HCT116 (cell line): Measurements from ENCODE around the gene ANKRD33. TPM values are rescaled to one million over a fixed set of nuclear protein-coding genes. Genes with fewer than 3 reads are reported as not detected.

Experiments used
- ATAC-seq: fragments of 200-7000 bp; cut with Tn5 transposase; 2 replicates; pipeline ENCODE4 v1.9.1; 2020; ENCODE audit warnings: mild to moderate bottlenecking, moderate library complexity
- BruUV-seq: library from RNA; stranded (reverse); fragments of 400-500 nt; replicated peaks from 2 replicates; lab custom pipeline; 2021; lab: Mats Ljungman, UMichigan
- CTCF ChIA-PET: fragments of 300-600 bp; sonication (Branson Sonifier 250); formaldehyde crosslinking; loops from one replicate; lab custom pipeline; 2021; ENCODE audit warnings: antibody characterized with exemption; lab: Charles Lee
- POLR2A ChIA-PET: fragments of 300-600, 350-600 bp; sonication (Branson Sonifier 250); formaldehyde crosslinking; loops from one replicate; lab custom pipeline; 2021; ENCODE audit warnings: antibody characterized with exemption; lab: Charles Lee
- RAD21 ChIA-PET, 2 experiments: fragments of 300-600 bp; sonication (Branson Sonifier 250); formaldehyde crosslinking; loops; one replicate each; lab custom pipeline; 2023; ENCODE audit warnings: low total read pairs in 2 of 2; ENCODE audit not compliant: uncharacterized antibody in 2 of 2, unreplicated experiment in 2 of 2, low non-redundant PET in 1 of 2; lab: Charles Lee
- DNase-seq: peaks from one replicate; pipeline ENCODE4 v3.0.0-alpha.2; 2010; ENCODE audit warnings: low read depth, low spot score
- H2AFZ ChIP-seq: fragments of 200-600 bp; shearing (Covaris generic), sonication (generic); 2 replicates; pipeline ENCODE4 v1.6.1; 2017; ENCODE audit warnings: low read depth, mixed run types, mixed read lengths, antibody characterized with exemption, low read length; ENCODE audit not compliant: poor library complexity, severe bottlenecking
- H3K27ac ChIP-seq: 2 replicates; pipeline ENCODE4 v1.5.1; 2012; ENCODE audit warnings: low read depth, low read length
- H3K27me3 ChIP-seq: fragments of 200-600 bp; sonication (generic); 2 replicates; pipeline ENCODE4 v1.6.1; 2016; ENCODE audit warnings: mixed run types, low read length, mixed read lengths; ENCODE audit not compliant: insufficient read depth
- H3K36me3 ChIP-seq, 2 experiments: fragments of 200-500 bp in 1 of 2; fragments of 200-600 bp in 1 of 2; sonication (Bioruptor generic) in 1 of 2; sonication (generic) in 1 of 2; 2 replicates each; pipeline versions ENCODE4 v1.5.1 to v1.6.1; 2014 to 2016; ENCODE audit warnings: low read length in 2 of 2, inconsistent platforms in 1 of 2, mixed read lengths in 1 of 2, mixed run types in 1 of 2; ENCODE audit not compliant: insufficient read depth in 2 of 2, control insufficient read depth in 1 of 2
- H3K4me1 ChIP-seq, 2 experiments: fragments of 200-600 bp in 1 of 2; sonication (generic) in 1 of 2; 2 replicates each; pipeline versions ENCODE4 v1.5.1 to v1.6.1; 2012 to 2017; ENCODE audit warnings: low read length in 2 of 2, inconsistent platforms in 1 of 2, mild to moderate bottlenecking in 1 of 2, mixed read lengths in 1 of 2, mixed run types in 1 of 2, moderate library complexity in 1 of 2; ENCODE audit not compliant: insufficient read depth in 2 of 2, control insufficient read depth in 1 of 2
- H3K4me2 ChIP-seq: fragments of 200-600 bp; sonication (generic); 2 replicates; pipeline ENCODE4 v1.6.1; 2017; ENCODE audit warnings: mixed run types, low read length, mixed read lengths
- H3K4me3 ChIP-seq, 2 experiments: fragments of 200-600 bp in 1 of 2; sonication (generic) in 1 of 2; replicated peaks in 1 of 2; 2 replicates each; pipeline ENCODE4 v1.5.1; 2011 to 2016; ENCODE audit warnings: low read length in 2 of 2, control low read depth in 1 of 2, low read depth in 1 of 2, mild to moderate bottlenecking in 1 of 2, mixed read lengths in 1 of 2, mixed run types in 1 of 2
- H3K79me2 ChIP-seq: fragments of 200-600 bp; sonication (generic); 2 replicates; pipeline ENCODE4 v1.6.1; 2017; ENCODE audit warnings: mild to moderate bottlenecking, mixed run types, low read length, moderate library complexity, mixed read lengths; ENCODE audit not compliant: insufficient read depth
- H3K9ac ChIP-seq: fragments of 200-600 bp; sonication (generic); 2 replicates; pipeline ENCODE4 v1.6.1; 2016; ENCODE audit warnings: low read length, mixed read lengths
- H3K9me2 ChIP-seq: fragments of 200-600 bp; sonication (generic), shearing (Covaris generic); 2 replicates; pipeline ENCODE4 v1.6.1; 2017; ENCODE audit warnings: mixed run types, mild to moderate bottlenecking, moderate library complexity; ENCODE audit not compliant: insufficient read depth
- H3K9me3 ChIP-seq, 2 experiments: fragments of 200-500 bp in 1 of 2; fragments of 200-600 bp in 1 of 2; sonication (Bioruptor generic) in 1 of 2; sonication (generic) in 1 of 2; 2 replicates each; pipeline ENCODE4 v1.6.1; 2014 to 2017; ENCODE audit warnings: low read length in 2 of 2, mixed read lengths in 2 of 2, inconsistent platforms in 1 of 2, low read depth in 1 of 2, mild to moderate bottlenecking in 1 of 2, mixed run types in 1 of 2, moderate library complexity in 1 of 2; ENCODE audit not compliant: control insufficient read depth in 1 of 2, insufficient read depth in 1 of 2
- H4K20me1 ChIP-seq: fragments of 200-600 bp; sonication (generic), shearing (Covaris generic); 2 replicates; pipeline ENCODE4 v1.6.1; 2017; ENCODE audit warnings: mixed run types, mild to moderate bottlenecking, moderate library complexity; ENCODE audit not compliant: insufficient read depth
- CTCF ChIP-seq, 3 experiments: fragments of 200-600 bp in 1 of 3; sonication (generic) in 1 of 3; IDR thresholded peaks in 2 of 3; conservative IDR thresholded peaks in 1 of 3; 2 replicates each; pipeline ENCODE4 v1.5.1; 2012 to 2017; ENCODE audit warnings: low read depth in 2 of 3, low read length in 2 of 3, antibody characterized with exemption in 1 of 3, borderline replicate concordance in 1 of 3, control low read depth in 1 of 3, mild to moderate bottlenecking in 1 of 3, mixed read lengths in 1 of 3, mixed run types in 1 of 3, moderate library complexity in 1 of 3; ENCODE audit not compliant: insufficient read depth in 1 of 3
- EGR1 ChIP-seq: IDR thresholded peaks from 2 replicates; pipeline ENCODE4 v1.6.1; 2012; ENCODE audit warnings: low read depth
- EZH2phosphoT487 ChIP-seq: fragments of 200-600 bp; IDR thresholded peaks from 2 replicates; pipeline ENCODE4 v1.6.1; 2018; ENCODE audit warnings: antibody characterized with exemption, borderline replicate concordance
- FOSL1 ChIP-seq: IDR thresholded peaks from 2 replicates; pipeline ENCODE4 v1.6.1; 2012; ENCODE audit warnings: low read depth
- JUND ChIP-seq: IDR thresholded peaks from 2 replicates; pipeline ENCODE4 v1.6.1; 2012
- POLR2A ChIP-seq: IDR thresholded peaks from 2 replicates; pipeline ENCODE4 v1.7.0; 2011; ENCODE audit warnings: borderline replicate concordance; ENCODE audit not compliant: insufficient read depth, insufficient read length; ENCODE audit errors: extremely low read depth
- RAD21 ChIP-seq: IDR thresholded peaks from 2 replicates; pipeline ENCODE4 v1.6.1; 2012; ENCODE audit warnings: low read depth, mild to moderate bottlenecking
- SIN3A ChIP-seq: IDR thresholded peaks from 2 replicates; pipeline ENCODE4 v1.6.1; 2012; ENCODE audit warnings: low read depth
- TCF7L2 ChIP-seq: IDR thresholded peaks from 2 replicates; pipeline ENCODE4 v1.7.0; 2011; ENCODE audit warnings: borderline replicate concordance, inconsistent platforms; ENCODE audit not compliant: insufficient read depth, insufficient read length; ENCODE audit errors: extremely low read depth
- ZFX ChIP-seq: fragments of 450-650 bp; IDR thresholded peaks from 2 replicates; pipeline ENCODE4 v1.6.1; 2017
- intact Hi-C: fragments of 100-400 bp; cut with micrococcal nuclease; formaldehyde crosslinking; loops from 2 replicates; pipeline ENCODE4 v1.10.0; 2022
- total RNA-seq: library from RNA; stranded (reverse); gene quantifications from one replicate; pipeline ENCODE4 v1.2.1, GENCODE V29; 2021; ENCODE audit not compliant: unreplicated experiment

The ANKRD33 gene
- total RNA-seq, 1 experiment from 2014 or later: not detected

- H3K36me3 ChIP-seq: no peaks in the 10 kb centered on the region
- no peaks in the 10 kb centered on the region for H3K27me3 ChIP-seq
- DNase-seq (peak; percentile 48), ATAC-seq (peak; percentile 70)
- H4K20me1 ChIP-seq: no peaks in the 10 kb centered on the region
- no peak overlapping the region for H3K9ac ChIP-seq
- H3K27ac ChIP-seq: no peak overlapping the region
- peaks cover 0 to 12% of the 10 kb centered on the region in 2 experiments; a peak in 1 of 4 replicates for H3K4me1 ChIP-seq
- no peak overlapping the region for H3K4me3 ChIP-seq
- H3K9me3 ChIP-seq: no peaks in the 10 kb centered on the region
- no peaks in the 10 kb centered on the region for H3K79me2 ChIP-seq
- CTCF ChIA-PET: interaction anchor here (1.1 kb wide), 1 partner anchor 33 kb away, joined by 3 read pairs; no protein-coding TSS in a partner anchor
- no peak overlapping the region for H3K4me2 ChIP-seq
- TF ChIP-seq EZH2phosphoT487 (no peak), RAD21 (peak; percentile 73), CTCF (IDR thresholded peaks at IDR 0.05 in 2 of 3, conservative IDR thresholded peaks at IDR 0.05 in 1 of 3; ENCODE audit: borderline replicate concordance in 1 of 3, insufficient read depth in 1 of 3, low read depth in 2 of 3, low read length in 2 of 3) (peak; percentile 64 to 75 (median 72); a peak in 5 of 6 replicates), TCF7L2 (no peak), FOSL1 (no peak), POLR2A (no peak), SIN3A (no peak), JUND (no peak), EGR1 (no peak), ZFX (no peak)
- TF ChIP-seq, all 23 proteins: peak for 2
- intact Hi-C loops: loop anchor here (1.0 kb wide), 1 partner anchor 54 kb away; no protein-coding TSS in a partner anchor
- ChIA-PET RAD21 (no interaction called here), POLR2A (no interaction called here)
- Histone ChIP-seq H3K9me2 (no peaks in the 10 kb centered on the region), H2AFZ (no peak overlapping the region)
- no TSS peak for BruUV-seq
Observed at GRCh38 chr12:51926718-51927117, 38.8 kb downstream of the ANKRD33 start.
